Measurements from ENCODE around the gene HSH2D.

The HSH2D gene

DNA sequence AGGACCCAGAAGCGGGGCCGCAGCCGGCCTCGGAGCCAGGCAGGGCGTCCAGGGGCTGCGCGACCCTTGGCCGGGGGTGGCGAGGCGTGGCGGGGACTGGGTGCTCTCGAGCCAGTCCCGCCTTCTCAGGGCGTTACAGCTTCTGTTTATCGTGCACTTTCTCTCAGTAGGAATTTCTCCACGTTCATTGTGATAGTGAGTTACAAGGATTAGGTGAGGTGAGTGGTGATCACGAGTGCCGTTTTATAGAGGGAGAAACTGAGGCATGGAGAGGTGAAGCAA, 54.8 kb downstream of the HSH2D start:
- no peak for DNase-seq

DNA sequence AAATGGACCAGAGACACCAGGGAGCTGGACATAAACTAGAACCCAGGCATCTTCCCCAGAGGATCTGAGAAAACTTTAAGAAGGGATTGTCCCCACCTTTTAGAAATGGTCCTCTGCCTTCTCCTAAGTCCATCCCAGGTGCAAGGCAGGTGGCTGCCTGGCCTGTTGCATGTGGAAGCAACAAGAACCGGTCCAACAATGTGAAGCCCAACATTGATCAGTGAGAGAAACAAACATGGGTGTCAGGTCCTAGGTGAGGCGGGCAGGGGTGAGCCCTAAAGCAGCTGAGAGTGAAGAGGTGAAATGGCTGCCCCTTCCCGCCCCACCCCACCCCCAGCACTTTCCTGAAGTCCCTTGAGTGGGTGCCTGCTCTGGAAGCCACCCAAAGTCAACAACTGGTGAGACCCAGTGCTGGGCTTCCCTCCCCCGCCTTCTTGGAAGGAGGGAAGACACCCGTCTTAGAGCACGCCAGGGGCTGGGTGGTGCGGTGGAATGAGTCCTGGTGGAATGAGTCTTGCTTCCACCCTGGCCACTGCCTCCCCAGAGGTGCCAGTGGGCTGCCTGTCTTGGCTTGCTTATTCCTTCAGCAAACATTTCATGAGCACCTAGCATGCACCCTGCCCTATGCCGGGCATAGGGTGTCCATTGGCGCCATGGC, 55.9 kb downstream of the HSH2D start:
- no peak for DNase-seq

DNA sequence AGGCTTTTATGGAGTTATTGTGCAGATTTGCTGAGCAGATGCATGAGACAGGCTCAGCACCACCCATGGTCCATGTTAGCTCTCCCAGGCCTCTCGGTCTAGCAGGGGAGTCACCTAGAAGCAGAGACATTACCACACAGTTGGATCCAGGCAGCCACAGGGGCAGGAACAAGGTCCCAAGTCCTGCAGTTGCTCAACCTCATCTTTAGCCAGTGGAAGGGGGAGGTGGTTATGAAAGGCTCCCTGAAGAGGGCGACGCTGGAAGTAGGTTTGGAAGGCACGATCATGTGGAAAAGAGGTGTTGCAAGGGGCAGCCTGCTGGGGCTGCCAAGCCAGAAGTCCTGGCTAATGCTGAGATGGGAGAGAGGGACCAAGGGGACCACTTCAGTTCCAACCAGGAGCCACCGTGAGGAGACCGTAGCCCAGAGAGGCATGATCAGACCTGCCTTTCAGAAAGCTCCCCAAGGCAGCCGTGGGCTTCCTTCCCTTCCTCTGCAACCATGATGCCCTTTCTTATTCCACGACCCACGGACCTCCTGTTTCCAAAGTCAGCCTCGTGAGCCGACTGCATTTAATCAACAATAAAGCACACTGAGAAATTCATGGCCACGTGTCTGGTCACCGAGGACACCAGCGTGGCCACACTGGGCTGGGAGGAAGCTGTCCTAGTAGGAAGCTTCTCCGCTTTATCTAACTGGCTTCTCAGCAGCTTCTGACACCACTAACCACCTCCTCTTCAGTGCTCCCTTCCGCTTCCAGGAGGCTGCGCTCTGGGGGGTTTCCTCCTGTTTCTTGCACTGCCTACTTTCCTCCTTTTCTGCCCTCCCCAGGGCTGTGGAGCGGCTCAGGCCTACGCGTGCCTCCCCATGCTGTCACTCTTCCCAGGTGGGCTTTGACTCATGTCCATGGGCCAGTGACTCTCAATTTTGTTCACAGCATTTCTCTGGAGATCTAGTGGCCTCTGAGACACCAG, 56.8 kb downstream of the HSH2D start:
- DNase-seq: no peak

DNA sequence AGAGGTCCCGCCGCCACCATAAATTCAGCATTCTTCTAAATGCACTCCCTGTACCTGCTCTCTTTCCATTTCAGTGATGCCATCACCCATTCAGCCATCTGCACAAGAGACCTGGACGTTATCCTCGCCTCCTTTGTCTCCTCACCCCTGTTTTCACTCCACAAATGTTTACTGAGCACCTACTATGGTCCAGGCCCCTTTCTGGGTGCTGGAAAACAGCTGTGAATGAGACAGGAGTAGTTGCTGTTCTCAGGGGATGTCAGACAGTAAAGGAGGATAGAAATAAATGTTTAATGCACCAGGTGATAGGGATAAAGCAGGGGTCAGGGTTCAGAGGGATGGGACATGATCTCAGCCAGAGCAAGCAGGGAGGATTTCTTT, 57.5 kb downstream of the HSH2D start:
- no peak for DNase-seq

DNA sequence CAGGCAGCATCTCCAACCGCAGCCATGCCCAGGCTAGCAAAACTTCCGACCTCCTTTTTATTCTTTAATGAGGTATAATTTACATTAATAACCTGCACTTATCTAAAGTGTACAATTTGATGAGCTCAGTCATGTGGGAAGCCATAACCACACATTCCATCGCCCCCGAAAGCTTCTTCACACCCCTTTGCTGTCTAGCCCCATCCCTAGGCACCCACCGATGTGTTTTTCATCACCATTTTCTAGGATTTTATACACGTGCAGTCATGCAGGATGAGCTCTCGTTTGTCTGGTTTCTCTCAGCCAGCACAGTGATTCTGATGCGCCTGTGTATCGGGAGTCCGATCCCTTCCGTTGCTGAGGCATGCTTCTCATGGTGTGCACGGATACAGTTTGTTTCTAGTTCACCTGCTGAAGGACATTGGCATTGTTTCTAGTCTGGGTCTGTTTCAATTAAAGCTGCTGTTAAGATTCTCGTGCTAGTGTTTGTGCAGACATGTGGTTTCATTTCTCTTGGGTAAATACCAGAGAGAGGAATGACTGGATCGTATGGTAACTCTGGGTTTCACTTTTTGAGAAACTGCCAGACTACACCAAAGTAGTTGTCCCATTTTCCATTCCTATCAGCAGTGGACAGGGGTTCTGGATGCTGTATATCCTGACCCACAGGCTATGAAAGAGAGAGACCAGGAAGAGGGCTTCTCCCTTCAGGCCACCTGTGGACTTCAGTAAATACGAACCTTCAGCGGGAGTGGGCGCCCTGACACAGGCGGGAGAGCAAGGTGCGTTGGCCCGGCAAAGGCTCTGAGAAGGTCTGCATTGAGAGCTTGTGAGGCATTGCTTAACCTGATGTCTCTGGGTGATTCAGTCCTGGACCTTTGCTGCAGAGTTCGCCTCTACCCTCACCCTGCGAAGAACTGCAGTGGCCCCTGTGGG, 59.1 kb downstream of the HSH2D start:
- no peak for DNase-seq

DNA sequence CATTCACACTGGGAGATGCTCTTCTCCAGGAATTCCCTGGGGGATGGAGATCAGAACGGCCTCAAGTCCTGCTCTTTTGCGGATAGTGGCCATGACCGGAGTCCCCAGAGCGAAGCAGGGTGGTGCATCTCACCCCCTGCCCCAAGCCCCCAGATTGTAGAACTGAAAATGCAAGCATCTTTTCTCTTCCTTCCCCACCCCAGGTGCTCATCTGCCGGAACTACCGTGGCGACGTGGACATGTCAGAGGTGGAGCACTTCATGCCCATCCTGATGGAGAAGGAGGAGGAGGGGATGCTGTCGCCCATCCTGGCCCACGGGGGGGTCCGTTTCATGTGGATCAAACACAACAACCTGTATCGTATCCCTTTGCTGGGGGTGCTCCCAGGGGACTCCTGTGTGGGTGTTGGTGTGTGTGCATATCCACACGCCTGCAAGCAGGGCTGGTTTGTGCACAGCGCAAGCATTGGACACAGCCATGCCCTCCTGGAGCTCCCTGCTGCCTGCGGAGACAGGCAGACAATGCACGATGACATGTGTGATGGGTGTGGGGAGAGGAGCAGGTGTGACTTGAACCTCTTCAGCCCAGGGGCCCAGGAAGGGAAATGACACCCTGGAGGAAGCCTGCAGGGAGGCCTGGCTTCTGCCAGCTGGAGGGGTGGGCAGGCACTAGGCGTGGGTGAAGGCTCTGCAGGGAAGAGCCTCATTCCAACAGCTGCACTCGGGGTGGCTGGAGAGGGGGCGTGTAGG, 59.9 kb downstream of the HSH2D start:
- no peak for DNase-seq

DNA sequence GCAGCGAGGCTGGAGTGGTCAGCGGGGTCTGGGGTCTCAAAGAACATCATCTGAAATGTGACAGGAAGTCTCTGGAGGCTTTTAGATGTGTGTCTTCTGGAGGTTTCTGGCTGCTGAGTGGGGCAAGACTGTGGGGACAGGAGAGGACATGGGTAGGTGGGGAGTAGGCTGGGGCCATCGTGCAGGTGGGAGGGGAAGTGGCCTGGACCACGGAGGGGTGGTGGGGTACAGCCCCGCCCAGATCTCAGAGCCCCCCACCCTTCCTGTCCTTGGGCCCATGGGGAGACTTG, 60.5 kb downstream of the HSH2D start:
- no peak for DNase-seq

DNA sequence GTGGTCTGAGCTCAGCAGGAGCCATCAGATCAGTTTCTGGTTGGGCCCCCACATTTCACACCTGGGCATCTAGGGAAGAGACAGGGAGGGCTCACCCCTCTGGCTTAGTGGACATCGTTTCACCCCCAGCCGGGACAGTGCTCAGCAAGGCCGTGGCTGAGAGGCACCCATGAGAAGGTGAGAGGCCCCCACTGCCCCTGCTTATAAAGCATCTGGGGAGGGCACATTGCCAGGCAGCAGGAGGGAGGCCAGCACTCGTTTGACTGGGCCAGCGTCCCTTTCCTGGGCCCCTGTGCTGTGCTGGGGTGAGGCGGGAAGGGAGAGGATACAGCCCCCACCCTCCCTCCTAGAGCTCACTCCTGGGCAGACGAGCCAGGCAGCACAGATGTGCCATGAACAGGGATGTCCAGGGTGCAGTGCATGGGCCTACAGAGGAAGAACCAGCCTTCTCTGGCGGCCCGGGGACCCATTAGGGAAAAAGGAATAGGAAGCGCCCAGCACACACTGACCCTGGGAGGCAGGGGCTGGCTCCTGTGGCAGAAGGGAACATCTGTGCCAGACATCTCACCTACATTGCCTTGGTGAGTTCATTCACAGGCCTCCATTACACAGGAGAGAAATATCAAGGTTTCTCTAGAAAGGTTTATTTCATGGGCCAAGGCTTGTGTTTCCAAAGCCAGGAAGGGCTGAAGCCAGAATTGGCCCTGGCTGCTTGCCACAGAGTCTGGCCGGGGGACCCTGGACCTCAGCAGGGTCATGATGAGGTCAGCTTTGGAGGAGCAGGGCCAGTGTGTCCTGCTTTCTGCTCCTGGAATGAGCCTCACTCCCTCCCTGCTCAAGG, 61.9 kb downstream of the HSH2D start:
- DNase-seq: no peak

DNA sequence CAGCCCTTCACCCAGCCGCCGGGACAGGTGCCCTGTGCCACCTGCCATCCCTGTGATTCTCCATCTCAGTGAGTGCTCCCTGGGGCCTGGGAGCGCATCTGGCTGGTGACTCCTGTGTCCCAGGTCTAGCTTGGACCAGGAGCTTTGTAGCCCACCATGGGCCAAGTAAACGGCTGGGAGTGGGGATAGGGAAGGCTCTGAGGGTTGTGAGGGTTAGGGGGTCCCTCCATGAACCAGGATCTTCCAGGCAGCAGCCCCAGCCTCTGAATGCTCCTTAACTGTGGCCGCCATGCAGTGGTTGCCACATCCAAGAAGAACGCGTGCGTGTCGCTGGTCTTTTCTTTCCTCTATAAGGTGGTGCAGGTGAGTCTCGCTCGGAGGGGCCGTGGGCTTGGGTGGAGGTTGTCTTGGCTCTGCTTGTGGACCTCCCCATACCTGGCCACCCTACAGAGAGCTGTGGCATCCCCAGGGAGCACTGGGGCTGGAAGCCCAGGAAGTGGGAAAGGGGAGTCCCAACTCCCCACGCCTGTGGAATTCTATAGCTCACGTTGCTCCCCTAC, 62.6 kb downstream of the HSH2D start:
- no peak for DNase-seq

DNA sequence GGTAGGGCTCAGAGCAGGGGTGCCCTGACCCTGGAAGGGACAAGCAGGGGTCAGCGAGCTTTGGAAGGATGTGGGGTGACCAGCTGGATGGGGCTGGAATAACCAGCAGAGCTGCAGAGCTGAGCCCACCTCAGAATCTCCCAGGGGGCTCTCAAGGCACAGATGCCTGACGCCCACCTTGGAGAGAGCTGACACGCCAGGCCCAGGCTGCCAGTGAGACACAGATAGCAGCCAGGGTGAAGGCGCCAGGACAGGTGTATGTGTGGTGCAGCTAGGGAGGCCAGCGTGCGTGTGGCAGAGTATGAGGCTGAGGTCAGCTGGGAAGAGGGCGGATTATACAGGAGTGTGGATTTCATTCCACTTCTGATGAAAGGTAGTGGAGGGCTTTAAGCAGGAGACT, 63.2 kb downstream of the HSH2D start:
- DNase-seq: no peak

DNA sequence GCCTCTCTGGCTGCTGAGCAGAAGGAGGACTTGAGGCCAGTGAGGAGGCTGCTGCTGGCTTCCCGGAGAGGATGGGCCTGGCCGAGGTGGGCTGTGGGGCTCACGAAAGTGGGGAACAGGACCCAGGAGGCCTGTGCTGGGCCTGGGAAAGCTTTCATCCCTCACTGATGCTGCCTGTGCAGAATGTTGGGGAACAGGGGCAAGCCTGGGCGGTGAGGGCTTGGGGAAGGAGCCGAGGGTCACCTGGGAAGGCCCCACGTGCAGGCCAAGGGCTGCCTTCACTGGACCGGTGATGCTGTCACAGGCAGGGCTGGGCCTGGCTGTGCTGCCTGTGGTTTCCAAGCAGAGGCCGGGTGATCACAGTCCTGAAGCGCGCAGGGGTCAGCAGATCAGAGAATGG, 63.6 kb downstream of the HSH2D start:
- no peak for DNase-seq

DNA sequence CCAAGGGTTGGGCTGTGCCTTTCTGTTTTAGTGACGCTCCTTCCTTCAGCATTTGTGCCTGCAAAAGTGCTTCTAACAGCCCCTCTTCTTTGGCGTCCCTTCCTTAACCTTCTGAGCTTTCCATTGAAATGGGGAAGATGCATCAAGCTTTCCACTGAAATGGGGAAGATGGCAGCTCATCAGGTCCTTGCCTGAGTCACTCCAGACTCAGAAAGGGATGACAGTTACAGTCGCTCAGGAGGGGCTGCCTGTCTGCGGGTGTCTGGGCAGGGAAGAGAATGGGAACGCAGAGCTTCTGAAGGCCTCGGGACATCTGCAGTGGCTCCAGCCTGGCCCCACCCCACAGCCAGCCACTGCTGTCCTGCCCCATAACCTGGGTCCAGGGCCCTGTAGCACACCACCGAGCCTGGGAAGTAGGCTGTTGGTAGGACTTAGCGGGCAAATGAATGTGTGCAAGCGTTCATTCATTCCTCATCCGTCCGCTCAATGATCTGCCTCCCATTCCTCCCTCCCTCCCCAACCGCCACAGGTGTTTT, 64.1 kb downstream of the HSH2D start:
- no peak for DNase-seq

All from NCI-H2107 (cell line).